HepG2 (cell line): ENCODE data around the gene P4HB. TPM values are rescaled to one million over a fixed set of nuclear protein-coding genes. Genes with fewer than 3 reads are reported as not detected.
A peak's percentile ranks its signal among the peaks of the same experiment; 100 is the strongest.

Experiments
- AGO1 ChIP-seq: fragments of 200-400 bp; formaldehyde crosslinking; IDR thresholded peaks from 2 replicates; pipeline ENCODE4 v1.6.1; 2017; ENCODE audit warnings: mild to moderate bottlenecking, low read depth, low read length, moderate library complexity; ENCODE audit not compliant: poor library complexity, severe bottlenecking
- ATRX ChIP-seq: sonication (generic); formaldehyde crosslinking; IDR thresholded peaks from 2 replicates; pipeline ENCODE4 v1.4.0; 2020; ENCODE audit warnings: missing genetic modification reagents, borderline replicate concordance
- DPF2 ChIP-seq: sonication (generic); formaldehyde crosslinking; IDR thresholded peaks from 2 replicates; pipeline ENCODE4 v1.4.0; 2020; ENCODE audit warnings: mild to moderate bottlenecking, low read depth, missing genetic modification reagents, borderline replicate concordance
- ERF ChIP-seq: IDR thresholded peaks from 2 replicates; pipeline ENCODE4 v1.6.1; 2018; ENCODE audit warnings: missing biosample characterization, missing genetic modification reagents
- FIP1L1 ChIP-seq: fragments of 200-400 bp; formaldehyde crosslinking; IDR thresholded peaks from 2 replicates; pipeline ENCODE4 v1.6.1; 2018; ENCODE audit warnings: low read depth, mild to moderate bottlenecking, low read length, moderate library complexity, borderline replicate concordance; ENCODE audit not compliant: insufficient read depth
- HDAC6 ChIP-seq: fragments of 200-600 bp; sonication (generic); IDR thresholded peaks from 2 replicates; pipeline ENCODE4 v1.7.0; 2017; ENCODE audit warnings: mild to moderate bottlenecking, antibody characterized with exemption, low read length, low read depth
- MAZ ChIP-seq, 2 experiments: sonication (generic) in 1 of 2; formaldehyde crosslinking in 1 of 2; IDR thresholded peaks; 2 replicates each; pipeline versions ENCODE4 v1.5.0 to v1.6.1; 2012 to 2020; ENCODE audit warnings: low read depth in 2 of 2, mild to moderate bottlenecking in 2 of 2, borderline replicate concordance in 1 of 2, improper control_type of control experiment in 1 of 2, low read length in 1 of 2, missing genetic modification reagents in 1 of 2, moderate library complexity in 1 of 2
- PAX8 ChIP-seq: sonication (generic); formaldehyde crosslinking; IDR thresholded peaks from 2 replicates; pipeline ENCODE4 v1.8.0; 2022; ENCODE audit warnings: mild to moderate bottlenecking, missing genetic modification reagents, borderline replicate concordance
- RAD51 ChIP-seq: fragments of 450-650 bp; IDR thresholded peaks from 2 replicates; pipeline ENCODE4 v1.6.1; 2016; ENCODE audit warnings: borderline replicate concordance
- TP53 ChIP-seq: sonication (generic); formaldehyde crosslinking; conservative IDR thresholded peaks from 2 replicates; pipeline ENCODE4 v1.4.0; 2020; ENCODE audit warnings: missing genetic modification reagents
- ZBTB20 ChIP-seq: sonication (generic); formaldehyde crosslinking; IDR thresholded peaks from 2 replicates; pipeline ENCODE4 v1.8.1; 2023; ENCODE audit warnings: missing genetic modification reagents, low read depth, mild to moderate bottlenecking, borderline replicate concordance
- ZBTB38 ChIP-seq: sonication (generic); formaldehyde crosslinking; IDR thresholded peaks from 2 replicates; pipeline ENCODE4 v1.5.1; 2020; ENCODE audit warnings: mild to moderate bottlenecking, missing genetic modification reagents
- ZFP90 ChIP-seq: sonication (generic); formaldehyde crosslinking; IDR thresholded peaks from 2 replicates; pipeline ENCODE4 v1.8.0; 2022; ENCODE audit warnings: missing genetic modification reagents, mild to moderate bottlenecking, inconsistent platforms, borderline replicate concordance
- ZNF577 ChIP-seq: sonication (generic); formaldehyde crosslinking; IDR thresholded peaks from 2 replicates; pipeline ENCODE4 v1.4.0; 2020; ENCODE audit warnings: mild to moderate bottlenecking, low read depth, missing genetic modification reagents, borderline replicate concordance
- ZNF609 ChIP-seq: sonication (generic); formaldehyde crosslinking; IDR thresholded peaks from 2 replicates; pipeline ENCODE4 v1.4.0; 2020; ENCODE audit warnings: mild to moderate bottlenecking, missing genetic modification reagents, borderline replicate concordance
- ZNF792 ChIP-seq: IDR thresholded peaks from 2 replicates; pipeline ENCODE4 v1.6.1; 2016
- polyA plus RNA-seq, 8 experiments: library from polyadenylated mRNA; depleted of rRNA in 3 of 8; stranded (reverse) in 7 of 8; unstranded in 1 of 8; fragments of >200 nt; fragmentation: Illumina TruSeq in 4 of 8; extraction: Trizol in 4 of 8; gene quantifications; 2 replicates each; pipeline versions ENCODE4 v1.2.1 to v1.2.3, GENCODE V29; 2011 to 2016; ENCODE audit warnings: low read depth in 4 of 8, missing spikeins in 1 of 8, mixed read lengths in 1 of 8; ENCODE audit not compliant: insufficient read depth in 1 of 8
- total RNA-seq, 5 experiments: library from RNA; depleted of rRNA; stranded (reverse); fragments of >200 nt; fragmentation: Illumina TruSeq; extraction: Trizol; gene quantifications; 2 replicates each; pipeline ENCODE4 v1.2.3, GENCODE V29; 2016; ENCODE audit warnings: low read depth in 1 of 5
- TF ChIP-seq, protein P1 (sequence below): sonication (generic); formaldehyde crosslinking; IDR thresholded peaks from 2 replicates; pipeline ENCODE4 v1.4.0; 2020; ENCODE audit warnings: missing genetic modification reagents, borderline replicate concordance
- TF ChIP-seq, protein P2 (sequence below): IDR thresholded peaks from 2 replicates; pipeline ENCODE4 v1.6.1; 2018; ENCODE audit warnings: missing genetic modification reagents, mild to moderate bottlenecking, missing compliant biosample characterization

The P4HB gene
- total and polyA plus RNA-seq, 2 of the 13 experiments (the other 11 are each of a cell fraction or from before 2014, with no cell fraction given): 185 to 782 TPM

- TF ChIP-seq, protein P1, sequence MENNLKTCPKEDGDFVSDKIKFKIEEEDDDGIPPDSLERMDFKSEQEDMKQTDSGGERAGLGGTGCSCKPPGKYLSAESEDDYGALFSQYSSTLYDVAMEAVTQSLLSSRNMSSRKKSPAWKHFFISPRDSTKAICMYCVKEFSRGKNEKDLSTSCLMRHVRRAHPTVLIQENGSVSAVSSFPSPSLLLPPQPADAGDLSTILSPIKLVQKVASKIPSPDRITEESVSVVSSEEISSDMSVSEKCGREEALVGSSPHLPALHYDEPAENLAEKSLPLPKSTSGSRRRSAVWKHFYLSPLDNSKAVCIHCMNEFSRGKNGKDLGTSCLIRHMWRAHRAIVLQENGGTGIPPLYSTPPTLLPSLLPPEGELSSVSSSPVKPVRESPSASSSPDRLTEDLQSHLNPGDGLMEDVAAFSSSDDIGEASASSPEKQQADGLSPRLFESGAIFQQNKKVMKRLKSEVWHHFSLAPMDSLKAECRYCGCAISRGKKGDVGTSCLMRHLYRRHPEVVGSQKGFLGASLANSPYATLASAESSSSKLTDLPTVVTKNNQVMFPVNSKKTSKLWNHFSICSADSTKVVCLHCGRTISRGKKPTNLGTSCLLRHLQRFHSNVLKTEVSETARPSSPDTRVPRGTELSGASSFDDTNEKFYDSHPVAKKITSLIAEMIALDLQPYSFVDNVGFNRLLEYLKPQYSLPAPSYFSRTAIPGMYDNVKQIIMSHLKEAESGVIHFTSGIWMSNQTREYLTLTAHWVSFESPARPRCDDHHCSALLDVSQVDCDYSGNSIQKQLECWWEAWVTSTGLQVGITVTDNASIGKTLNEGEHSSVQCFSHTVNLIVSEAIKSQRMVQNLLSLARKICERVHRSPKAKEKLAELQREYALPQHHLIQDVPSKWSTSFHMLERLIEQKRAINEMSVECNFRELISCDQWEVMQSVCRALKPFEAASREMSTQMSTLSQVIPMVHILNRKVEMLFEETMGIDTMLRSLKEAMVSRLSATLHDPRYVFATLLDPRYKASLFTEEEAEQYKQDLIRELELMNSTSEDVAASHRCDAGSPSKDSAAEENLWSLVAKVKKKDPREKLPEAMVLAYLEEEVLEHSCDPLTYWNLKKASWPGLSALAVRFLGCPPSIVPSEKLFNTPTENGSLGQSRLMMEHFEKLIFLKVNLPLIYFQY (CRISPR knock-in tag): peak; percentile 52; the same call in 1 of the 2 replicates
- TF ChIP-seq, protein P2, sequence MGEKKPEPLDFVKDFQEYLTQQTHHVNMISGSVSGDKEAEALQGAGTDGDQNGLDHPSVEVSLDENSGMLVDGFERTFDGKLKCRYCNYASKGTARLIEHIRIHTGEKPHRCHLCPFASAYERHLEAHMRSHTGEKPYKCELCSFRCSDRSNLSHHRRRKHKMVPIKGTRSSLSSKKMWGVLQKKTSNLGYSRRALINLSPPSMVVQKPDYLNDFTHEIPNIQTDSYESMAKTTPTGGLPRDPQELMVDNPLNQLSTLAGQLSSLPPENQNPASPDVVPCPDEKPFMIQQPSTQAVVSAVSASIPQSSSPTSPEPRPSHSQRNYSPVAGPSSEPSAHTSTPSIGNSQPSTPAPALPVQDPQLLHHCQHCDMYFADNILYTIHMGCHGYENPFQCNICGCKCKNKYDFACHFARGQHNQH (CRISPR knock-in tag): peak; percentile 89
- TF ChIP-seq FIP1L1 (no peak), RAD51 (no peak), DPF2 (CRISPR knock-in tag) (no peak), ZBTB38 (peak; percentile 86; the same call in 1 of the 2 replicates), ZNF577 (no peak), ATRX (CRISPR knock-in tag) (no peak), ZBTB20 (CRISPR knock-in tag) (peak; percentile 84; the same call in 1 of the 2 replicates), ERF (CRISPR knock-in tag) (peak; percentile 97), HDAC6 (no peak), TP53 (peak; percentile 92), ZNF609 (CRISPR knock-in tag) (0 out of 2 replicates have a peak, but pooled peaks have one; percentile 48), AGO1 (no peak), ZNF792 (CRISPR knock-in tag) (peak; percentile 78), ZFP90 (CRISPR knock-in tag) (peak; percentile 85; the same call in 1 of the 2 replicates), PAX8 (CRISPR knock-in tag) (no peak), MAZ (IDR thresholded peaks at IDR 0.05; ENCODE audit: borderline replicate concordance, low read depth, low read length) (no peak; the same call in 1 of the 2 replicates), MAZ (CRISPR knock-in tag; IDR thresholded peaks at IDR 0.05; ENCODE audit: low read depth) (peak; percentile 45)
These were observed 627 bp upstream of the P4HB start (continued) for GRCh38 chr17:81860756-81861568.
